Measurements from ENCODE around the gene BTBD19. TPM values are rescaled to one million over a fixed set of nuclear protein-coding genes. Genes with fewer than 3 reads are reported as not detected.

Gene BTBD19
- polyA plus RNA-seq, 1 of the 3 experiments (the other 2 are of a cell fraction), result 36.9 TPM

- CTCF ChIA-PET, result interaction anchor here (1.0 to 2.7 kb wide), 3 partner anchors 7 to 172 kb away, joined by 5 to 10 read pairs (median 9); partner anchors contain the start of genes HECTD3 and UROD
- 5% methylated on average over 13 of the region's 72 CpGs for WGBS (ENCODE audit: low lambda C conversion rate)
- Histone ChIP-seq H3K27me3 (ENCODE audit: insufficient read depth) (no peaks in the 10 kb centered on the region), H3K79me2 (ENCODE audit: insufficient read depth) (no peaks in the 10 kb centered on the region), H2AFZ (ENCODE audit: low read depth) (peak within 1 kb of the TSS; percentile 85), H3K4me2 (peak within 1 kb of the TSS; percentile 95), H3K27ac (ENCODE audit: low read depth in 2 of 2, low read length in 1 of 2) (no peak within 1 kb of the TSS; a peak in 1 of 4 replicates), H4K20me1 (ENCODE audit: insufficient read depth) (no peaks in the 10 kb centered on the region), H3K36me3 (replicated peaks in 1 of 2; ENCODE audit: control insufficient read depth in 1 of 2, insufficient read depth in 2 of 2, low read length in 1 of 2) (no peaks in the 10 kb centered on the region), H3F3A (replicated peaks; ENCODE audit: insufficient read depth) (peaks cover 5% of the 10 kb centered on the region), H3K4me3 (ENCODE audit: low read depth in 2 of 2, low read length in 1 of 2) (peak within 1 kb of the TSS; percentile 55 to 58), H3K9me3 (no peaks in the 10 kb centered on the region), H3K4me1 (ENCODE audit: control insufficient read depth in 1 of 2, insufficient read depth in 2 of 2, low read depth in 1 of 2, low read length in 1 of 2) (peaks cover 0 to 2% of the 10 kb centered on the region in 2 experiments; a peak in 1 of 4 replicates), H3K9ac (peak within 1 kb of the TSS; percentile 67), H3K9me2 (no peaks in the 10 kb centered on the region)
- TF ChIP-seq NFIC (IDR thresholded peaks at IDR 0.05; ENCODE audit: borderline replicate concordance), result no peak
- TF ChIP-seq USF2 (IDR thresholded peaks at IDR 0.05; ENCODE audit: borderline replicate concordance, low read depth, low read length), result no peak
- peak; percentile 58; the same call in 1 of the 2 replicates for TF ChIP-seq RFX5 (IDR thresholded peaks at IDR 0.05; ENCODE audit: low read length)
- peak; percentile 41 for TF ChIP-seq CHD2 (IDR thresholded peaks at IDR 0.05; ENCODE audit: low read length, partially characterized antibody)
- TF ChIP-seq POLR2AphosphoS5 (IDR thresholded peaks at IDR 0.05; ENCODE audit: low read depth, low read length), result no peak
- no peak for TF ChIP-seq JUND (IDR thresholded peaks at IDR 0.05)
- TF ChIP-seq YY1 (IDR thresholded peaks at IDR 0.05; ENCODE audit: low read depth), result no peak
- no peak for TF ChIP-seq TAF1 (IDR thresholded peaks at IDR 0.05; ENCODE audit: borderline replicate concordance, low read depth, low read length)
- TF ChIP-seq PBX3 (IDR thresholded peaks at IDR 0.05), result peak; percentile 15; the same call in 1 of the 2 replicates
- no peak for TF ChIP-seq FOXJ3 (CRISPR knock-in tag; IDR thresholded peaks at IDR 0.05)
- peak; percentile 57; the same call in 1 of the 2 replicates for TF ChIP-seq MXI1 (IDR thresholded peaks at IDR 0.05; ENCODE audit: low read depth, low read length)
- TF ChIP-seq EZH2phosphoT487 (IDR thresholded peaks at IDR 0.05; ENCODE audit: borderline replicate concordance, low read depth), result no peak
- no peak for TF ChIP-seq GATA2 (CRISPR knock-in tag; IDR thresholded peaks at IDR 0.05)
- TF ChIP-seq FOXM1 (IDR thresholded peaks at IDR 0.05; ENCODE audit: low read depth), result no peak
- TF ChIP-seq FOSL2 (IDR thresholded peaks at IDR 0.05; ENCODE audit: borderline replicate concordance, low read depth), result no peak
- TF ChIP-seq SIN3A (IDR thresholded peaks at IDR 0.05; ENCODE audit: borderline replicate concordance, low read depth, low read length), result no peak
- TF ChIP-seq MAX (IDR thresholded peaks at IDR 0.05; ENCODE audit: low read depth), result no peak
- TF ChIP-seq SMC3 (IDR thresholded peaks at IDR 0.05; ENCODE audit: low read depth, low read length), result no peak
- peak; percentile 98 for DNase-seq
- POLR2A ChIA-PET, result interaction anchor here (0.6 to 1.8 kb wide), 4 partner anchors 14 to 168 kb away, joined by 3 to 15 read pairs (median 3); partner anchors contain the start of genes HECTD3, RPS8 and UROD
Observed at GRCh38 chr1:44842862-44843655, 34.7 kb downstream of the BTBD19 start, which contains the start of gene PTCH2. PTCH2 (minus strand) TSS chr1:44843253; CDS start chr1:44842932, 321 bp downstream.

Measured in SK-N-SH (cell line).